Embryonic facial prominence (tissue), 1 donor: ENCODE data around the gene TMEM203.
A peak's percentile ranks its signal among the peaks of the same experiment; 100 is the strongest.
"Not testable (repeated sequence)": the region's sequence is repeated elsewhere in the genome, so short reads cannot be mapped to it uniquely, and the experiment has no call there.

Experiments used
- DNase-seq: peaks from one replicate; pipeline ENCODE4 v3.0.0-alpha.2; 2016; ENCODE audit errors: extremely low spot score

The TMEM203 gene

DNA sequence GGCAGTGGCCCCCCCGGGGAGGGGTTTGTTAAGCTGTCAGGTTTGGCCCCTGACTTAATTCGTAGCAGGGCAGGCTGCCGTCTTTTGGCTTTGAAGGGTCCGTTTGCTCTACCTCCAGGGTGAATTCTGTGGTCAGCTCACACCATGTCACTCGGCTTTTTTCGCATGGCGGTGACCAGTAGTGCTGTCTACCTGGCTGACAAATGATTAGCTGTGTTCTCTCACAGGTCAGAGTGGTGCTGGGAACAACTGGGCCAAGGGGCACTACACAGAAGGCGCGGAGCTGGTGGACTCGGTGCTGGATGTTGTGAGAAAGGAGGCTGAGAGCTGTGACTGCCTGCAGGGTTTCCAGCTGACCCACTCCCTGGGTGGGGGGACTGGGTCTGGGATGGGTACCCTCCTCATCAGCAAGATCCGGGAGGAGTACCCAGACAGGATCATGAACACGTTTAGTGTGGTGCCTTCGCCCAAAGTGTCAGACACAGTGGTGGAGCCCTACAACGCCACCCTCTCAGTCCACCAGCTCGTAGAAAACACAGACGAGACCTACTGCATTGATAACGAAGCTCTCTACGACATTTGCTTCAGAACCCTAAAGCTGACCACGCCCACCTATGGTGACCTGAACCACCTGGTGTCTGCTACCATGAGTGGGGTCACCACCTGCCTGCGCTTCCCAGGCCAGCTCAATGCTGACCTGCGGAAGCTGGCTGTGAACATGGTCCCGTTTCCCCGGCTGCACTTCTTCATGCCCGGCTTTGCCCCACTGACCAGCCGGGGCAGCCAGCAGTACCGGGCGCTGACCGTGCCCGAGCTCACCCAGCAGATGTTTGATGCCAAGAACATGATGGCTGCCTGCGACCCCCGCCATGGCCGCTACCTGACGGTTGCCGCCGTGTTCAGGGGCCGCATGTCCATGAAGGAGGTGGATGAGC, 37.1 kb upstream of the TMEM203 start:
- DNase-seq: no peak

DNA sequence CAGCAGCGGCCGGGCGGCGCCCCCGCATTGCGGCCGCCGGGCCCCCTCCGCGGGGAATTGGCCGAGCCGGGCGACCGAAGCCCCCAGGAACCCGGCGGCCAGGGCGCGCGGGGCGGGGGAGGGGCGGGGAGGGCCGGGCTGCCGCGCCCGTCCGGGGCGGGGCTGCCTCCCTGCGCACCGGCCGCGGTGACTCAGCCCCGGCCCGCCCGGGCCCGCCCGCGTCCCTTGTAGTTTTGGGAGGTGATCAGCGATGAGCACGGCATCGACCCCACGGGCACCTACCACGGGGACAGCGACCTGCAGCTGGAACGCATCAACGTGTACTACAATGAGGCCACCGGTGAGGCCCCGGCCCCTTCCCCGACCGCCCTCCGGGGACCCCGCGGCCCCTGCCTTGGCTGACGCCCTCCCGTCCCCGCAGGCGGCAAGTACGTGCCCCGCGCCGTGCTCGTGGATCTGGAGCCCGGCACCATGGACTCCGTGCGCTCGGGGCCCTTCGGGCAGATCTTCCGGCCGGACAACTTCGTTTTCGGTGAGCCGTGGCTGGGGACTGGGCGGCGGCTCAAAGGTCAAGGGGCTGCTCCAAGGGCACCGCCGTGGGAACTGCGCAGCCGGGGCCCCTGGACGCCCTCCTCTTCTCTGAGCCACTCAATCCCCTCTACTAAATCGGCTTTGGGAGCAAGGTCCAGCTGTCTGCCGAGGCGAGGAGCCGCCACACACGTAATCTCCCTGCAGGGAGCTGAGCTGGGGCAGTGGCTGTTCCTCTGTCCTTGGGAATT, 36.2 kb upstream of the TMEM203 start:
- DNase-seq: no peak

DNA sequence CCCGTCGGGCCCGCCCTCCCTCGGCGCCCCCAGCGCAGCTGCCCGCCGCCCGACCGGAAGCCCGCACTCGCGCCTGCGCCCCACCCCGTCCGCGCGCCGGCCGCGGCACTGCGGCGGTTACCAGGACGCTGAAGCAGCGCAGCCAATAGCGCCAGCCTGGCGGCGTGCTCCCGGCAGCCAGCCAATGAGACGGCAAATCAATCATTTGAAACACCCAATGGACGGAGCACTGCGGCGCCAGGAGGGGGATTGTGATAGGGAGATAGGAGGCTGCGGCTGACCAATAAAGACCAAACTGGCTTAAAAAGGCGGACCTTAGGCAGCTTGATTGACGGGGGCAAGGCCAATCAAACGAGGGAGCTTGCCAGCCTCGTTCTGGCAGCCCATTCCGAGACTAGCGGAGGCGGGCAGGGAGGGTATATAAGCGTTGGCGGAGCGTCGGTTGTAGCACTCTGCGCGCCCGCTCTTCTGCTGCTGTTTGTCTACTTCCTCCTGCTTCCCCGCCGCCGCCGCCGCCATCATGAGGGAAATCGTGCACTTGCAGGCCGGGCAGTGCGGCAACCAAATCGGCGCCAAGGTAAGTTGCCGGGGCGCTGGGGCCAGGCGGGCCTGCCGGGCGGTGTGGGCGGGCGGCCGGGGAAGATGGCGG, 35.5 kb upstream of the TMEM203 start, which contains the start of gene TUBB4B:
Gene TUBB4B, plus strand, starts transcription at position 447 of the 649 bp plus-strand sequence. Its CDS starts 74 bp downstream, at position 521.
- DNase-seq: peak; percentile 100

DNA sequence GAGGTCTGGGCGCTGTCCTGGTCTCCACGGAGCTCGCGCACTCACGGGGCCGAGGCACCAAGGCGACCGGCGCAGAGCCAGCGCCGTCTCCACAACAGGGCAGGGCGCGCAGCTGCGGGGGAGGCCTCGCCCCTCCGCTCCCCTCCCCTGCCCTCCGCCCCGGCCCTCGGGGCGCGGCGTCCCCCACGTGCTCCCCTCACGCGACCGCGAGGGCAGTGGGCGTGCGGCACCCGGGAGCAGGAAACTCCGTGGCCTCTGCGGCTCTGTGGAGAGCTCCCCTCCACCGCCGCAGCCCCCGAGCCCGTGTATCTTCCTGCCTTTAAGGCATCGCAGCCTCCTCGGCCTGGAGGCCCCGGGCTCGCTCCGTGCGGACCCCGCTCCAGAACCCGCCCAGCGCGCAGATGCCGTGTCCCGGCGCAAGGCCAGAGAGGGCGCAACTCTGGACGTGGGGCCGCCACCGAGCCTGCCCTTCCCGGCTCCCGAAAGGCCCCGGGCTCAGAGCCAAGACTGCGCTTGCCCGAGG, 34.9 kb upstream of the TMEM203 start:
- no peak for DNase-seq

DNA sequence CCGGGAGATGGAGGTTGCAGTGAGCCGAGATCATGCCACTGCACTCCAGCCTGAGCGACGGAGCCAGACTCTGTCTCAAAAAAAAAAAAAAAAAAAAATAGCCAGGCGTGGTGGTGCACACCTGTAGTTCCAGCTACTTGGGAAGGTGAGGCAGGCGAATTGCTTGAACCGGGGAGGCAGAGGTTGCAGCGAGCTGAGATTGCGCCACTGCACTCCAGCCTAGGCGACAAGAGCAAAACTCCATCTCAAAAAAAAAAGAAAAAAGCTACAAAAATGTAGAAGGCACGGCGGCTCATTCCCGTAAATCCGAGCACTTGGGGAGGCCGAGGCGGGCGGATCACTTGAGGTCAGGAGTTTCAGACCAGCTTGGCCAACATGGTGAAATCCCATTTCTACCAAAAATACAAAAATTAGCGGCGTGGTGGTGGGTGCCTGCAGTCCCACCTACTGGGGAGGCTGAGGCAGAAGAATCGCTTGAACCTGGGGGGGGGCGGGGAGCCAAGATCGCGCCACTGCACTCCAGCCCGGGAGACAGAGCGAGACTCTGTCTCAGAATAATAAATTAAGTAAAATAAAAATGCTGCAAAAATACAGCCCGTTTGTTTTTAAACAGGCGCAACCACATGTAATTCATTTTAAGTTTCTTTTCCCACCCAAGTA, 34.2 kb upstream of the TMEM203 start:
- DNase-seq: not testable (repeated sequence)

DNA sequence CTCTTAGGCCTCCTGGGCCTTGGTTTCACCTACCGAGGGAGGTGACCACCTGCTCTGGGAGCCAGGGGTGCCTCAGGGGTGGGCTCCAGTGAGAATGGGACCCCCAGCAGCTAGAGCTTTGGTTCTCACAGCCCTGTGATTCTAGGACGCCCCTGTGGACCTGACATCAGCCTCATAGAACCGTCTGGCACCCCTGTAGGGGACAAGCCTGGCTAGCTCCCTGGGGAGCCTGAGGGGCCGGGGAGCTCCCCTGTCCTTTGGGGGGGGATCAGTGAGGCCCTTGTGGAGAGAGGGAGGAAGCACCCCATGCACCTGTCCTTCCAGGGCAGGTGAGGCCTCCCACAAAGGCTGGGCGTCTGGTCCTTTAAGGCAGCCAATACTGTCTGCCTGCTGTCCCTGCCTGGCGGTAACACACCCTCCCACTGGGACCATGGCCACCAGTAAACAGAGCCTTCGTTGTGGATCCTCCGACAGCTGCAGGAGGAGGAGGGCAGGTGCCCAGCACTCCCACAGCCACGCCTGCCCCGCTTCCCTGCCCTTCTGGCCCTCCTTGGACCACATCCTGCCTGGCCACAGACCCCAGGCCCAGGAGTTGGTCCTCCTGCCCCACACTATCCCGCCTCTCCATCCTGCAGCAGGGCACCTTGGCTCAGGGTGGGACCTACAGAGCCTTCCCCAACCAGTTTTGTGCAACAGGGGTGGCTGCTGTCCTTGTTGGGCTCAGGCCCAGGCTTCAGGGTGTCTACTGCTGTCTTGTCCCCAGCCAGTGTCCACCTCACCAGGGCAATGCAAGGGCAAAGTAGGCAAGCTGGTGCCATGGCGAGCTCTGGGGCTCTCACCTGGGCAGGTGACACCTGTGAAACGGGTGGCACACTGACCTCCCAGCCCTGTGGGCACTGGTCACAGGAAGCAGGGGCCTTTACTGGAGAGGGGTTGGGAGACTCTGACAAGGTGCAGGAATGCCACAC, 32.6 kb upstream of the TMEM203 start:
- DNase-seq: no peak

DNA sequence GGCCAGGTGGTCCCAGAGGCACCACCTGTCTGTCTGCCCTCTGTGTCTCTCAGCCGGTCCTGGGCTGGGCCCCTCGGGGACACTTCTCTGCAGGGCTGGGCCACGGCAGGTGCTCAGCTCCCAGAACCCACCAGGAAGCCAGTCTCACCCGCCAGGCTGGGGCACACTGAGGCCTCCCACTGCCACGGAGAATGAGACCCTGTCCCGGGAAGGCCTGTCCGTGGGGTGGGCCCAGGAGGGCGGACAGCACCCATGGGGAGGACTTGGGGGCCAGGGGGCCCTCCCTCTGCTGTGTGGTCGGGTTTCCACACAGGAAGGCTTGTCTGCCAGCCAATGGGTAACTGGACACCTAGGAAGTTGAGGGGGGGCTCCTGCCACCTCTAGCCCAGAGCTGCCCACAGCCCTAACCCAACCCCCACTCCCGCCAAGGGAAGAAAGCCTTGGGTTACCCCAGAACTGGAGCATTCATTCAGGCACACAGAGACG, 31.5 kb upstream of the TMEM203 start:
- no peak for DNase-seq

DNA sequence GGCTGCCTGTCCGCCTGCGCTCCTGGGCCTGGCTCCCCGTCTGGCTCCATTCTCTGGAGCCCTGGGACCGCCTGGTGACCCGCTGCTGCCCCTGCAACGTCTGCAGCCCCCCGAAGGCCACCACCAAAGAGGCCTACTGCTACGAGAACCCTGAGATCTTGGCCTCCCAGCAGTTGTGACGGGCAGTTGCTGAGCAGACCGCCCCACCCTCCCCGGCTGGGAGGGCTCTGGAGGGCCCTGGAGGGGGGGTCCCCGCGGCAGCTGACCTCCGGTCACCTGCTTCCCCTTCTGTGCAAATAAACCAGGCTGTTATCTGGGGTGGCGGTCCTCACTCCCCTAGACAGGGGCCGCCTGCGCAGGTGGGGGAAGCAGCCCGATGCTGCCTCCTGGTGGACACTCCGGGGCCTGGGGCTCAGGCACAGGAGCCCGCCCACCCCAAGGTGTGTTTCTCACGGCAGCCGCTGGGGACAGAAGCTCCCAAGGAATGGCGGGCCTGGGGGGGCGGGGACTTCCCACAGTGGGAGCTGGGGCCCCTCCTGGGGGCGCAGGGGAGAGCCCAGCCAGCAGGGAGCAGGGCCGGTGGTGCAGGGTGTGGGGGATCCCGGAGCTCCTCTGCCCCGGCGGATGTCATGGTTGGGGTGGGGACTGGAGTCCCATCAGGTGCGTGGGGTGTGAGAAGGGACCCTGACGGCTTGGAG, 30.9 kb upstream of the TMEM203 start:
- peak; percentile 40 for DNase-seq

DNA sequence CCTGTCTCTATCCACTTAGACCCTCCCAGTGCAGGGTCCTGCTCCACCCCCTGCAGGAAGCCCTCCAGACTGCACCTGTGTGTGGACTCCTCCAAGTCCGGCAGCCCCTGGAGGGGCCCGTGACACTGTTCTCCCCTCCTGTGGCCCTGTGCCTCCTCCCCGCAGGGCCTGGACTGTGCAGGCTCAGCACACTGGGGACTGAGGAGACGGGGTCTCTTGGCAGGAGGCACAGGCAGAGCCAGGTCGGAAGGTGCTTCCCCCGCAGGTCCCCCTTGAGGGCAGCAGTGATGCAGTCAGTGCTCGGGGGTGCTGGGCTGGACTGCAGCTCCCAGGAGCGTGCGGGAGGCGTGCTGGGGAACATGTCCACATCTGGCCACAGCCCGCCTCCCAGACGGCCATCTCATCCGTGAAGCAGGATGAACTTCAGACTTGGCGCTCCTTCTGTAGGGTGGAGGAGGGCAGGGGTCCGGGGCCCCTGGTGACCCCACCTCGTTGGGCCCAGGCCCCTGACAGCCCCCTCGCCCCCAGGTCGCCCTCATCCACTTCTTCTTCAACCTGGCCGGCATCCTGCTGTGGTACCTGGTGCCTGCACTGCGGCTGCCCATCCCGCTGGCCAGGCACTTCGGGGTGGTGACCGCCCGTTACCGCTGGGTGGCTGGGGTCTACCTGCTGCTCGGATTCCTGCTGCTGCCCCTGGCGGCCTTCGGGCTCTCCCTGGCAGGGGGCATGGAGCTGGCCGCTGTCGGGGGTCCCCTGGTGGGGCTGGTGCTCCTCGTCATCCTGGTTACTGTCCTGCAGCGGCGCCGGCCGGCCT, 30.2 kb upstream of the TMEM203 start:
- no peak for DNase-seq

DNA sequence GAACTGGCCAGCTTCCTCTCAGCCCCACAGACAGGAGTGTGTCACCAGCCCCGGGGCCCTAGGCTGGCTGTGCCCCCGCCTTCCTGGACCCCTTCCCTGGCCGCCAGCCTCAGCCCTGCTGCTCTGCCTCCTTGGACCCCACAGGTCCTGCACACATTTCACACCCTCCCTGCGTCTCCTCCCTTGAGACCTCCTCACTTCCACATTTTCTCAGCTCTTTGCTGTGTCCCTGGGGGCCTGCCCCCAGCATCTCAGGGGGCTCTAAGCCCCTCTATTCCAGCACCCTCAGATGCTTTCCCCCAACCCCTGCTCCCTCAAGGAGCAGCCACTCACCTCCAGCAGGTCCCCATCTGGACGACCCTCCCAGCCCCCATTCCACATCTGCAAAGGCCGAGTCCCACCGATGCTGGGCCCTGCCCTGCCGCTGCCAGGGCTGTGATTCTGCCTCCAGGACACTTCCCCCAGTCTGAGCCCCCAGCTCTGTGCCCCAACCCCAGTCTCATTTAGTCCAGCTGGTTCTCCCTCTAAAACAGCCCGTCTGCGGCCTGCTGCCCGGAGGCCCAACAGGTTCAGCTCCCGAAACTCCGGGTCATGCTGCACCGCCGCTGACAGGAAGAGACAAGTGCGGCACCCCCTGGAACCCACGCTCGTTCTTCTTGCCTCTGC, 29.4 kb upstream of the TMEM203 start:
- DNase-seq: no peak

DNA sequence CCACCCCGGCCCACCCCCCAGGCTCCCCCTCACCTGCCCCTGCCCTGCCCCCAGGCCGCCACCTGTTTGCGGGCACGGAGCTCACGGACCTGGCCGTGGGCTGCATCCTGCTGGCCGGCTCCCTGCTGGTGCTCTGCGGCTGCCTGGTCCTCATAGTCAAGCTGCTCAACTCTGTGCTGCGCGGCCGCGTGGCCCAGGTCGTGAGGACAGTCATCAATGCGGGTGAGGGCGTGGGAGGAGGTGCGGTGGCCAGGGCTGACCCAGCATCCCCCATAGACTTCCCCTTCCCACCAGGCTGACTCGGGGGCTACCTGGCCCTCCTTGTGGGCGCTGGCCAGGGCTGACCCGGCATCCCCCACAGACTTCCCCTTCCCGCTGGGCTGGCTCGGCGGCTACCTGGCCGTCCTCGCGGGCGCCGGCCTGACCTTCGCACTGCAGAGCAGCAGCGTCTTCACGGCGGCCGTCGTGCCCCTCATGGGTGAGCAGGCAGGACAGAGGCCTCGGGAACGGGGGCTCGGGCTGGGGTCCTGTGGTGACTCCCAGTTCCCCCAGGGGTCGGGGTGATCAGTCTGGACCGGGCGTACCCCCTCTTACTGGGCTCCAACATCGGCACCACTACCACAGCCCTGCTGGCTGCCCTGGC, 28.7 kb upstream of the TMEM203 start:
- DNase-seq: no peak

DNA sequence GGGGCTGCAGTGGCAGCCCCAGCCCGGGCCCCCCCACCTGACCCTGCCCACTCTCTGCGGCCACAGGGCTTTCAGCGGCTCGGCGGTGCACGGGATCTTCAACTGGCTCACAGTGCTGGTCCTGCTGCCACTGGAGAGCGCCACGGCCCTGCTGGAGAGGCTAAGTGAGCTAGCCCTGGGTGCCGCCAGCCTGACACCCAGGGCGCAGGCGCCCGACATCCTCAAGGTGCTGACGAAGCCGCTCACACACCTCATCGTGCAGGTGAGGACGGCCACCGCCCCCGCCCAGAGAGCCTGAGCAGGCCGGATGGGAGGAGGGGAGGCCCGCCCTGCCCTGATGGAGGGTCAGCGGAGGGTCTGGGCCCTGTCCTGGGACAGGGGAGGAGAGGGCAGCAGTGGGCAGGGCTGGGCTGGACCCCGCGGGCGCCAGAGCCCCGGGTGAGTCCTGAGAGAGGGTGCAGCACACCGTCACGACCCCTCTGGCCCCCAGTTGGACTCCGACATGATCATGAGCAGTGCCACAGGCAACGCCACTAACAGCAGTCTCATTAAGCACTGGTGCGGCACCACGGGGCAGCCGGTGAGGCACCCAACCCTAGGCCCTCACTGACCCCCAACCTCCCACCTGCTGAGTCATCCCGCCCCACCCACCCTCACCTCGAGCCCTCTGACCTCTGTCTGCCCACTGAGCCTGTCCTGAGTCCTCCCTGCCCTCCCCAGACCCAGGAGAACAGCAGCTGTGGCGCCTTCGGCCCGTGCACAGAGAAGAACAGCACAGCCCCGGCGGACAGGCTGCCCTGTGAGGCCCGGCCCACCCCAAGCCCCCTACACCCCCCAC, 27.9 kb upstream of the TMEM203 start:
- DNase-seq: no peak

DNA sequence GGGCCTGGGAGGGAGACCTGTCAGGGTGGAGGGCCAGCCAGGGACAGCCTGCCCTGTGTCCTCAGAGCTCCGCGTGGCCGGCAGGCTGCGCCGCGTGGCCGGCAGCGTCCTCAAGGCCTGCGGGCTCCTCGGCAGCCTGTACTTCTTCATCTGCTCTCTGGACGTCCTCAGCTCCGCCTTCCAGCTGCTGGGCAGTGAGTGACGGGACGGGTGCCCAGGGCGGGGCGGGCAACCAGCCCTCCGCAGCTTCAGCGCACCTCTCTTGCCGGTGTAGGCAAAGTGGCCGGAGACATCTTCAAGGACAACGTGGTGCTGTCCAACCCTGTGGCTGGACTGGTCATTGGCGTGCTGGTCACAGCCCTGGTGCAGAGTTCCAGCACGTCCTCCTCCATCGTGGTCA, 27.1 kb upstream of the TMEM203 start:
- DNase-seq: no peak

DNA sequence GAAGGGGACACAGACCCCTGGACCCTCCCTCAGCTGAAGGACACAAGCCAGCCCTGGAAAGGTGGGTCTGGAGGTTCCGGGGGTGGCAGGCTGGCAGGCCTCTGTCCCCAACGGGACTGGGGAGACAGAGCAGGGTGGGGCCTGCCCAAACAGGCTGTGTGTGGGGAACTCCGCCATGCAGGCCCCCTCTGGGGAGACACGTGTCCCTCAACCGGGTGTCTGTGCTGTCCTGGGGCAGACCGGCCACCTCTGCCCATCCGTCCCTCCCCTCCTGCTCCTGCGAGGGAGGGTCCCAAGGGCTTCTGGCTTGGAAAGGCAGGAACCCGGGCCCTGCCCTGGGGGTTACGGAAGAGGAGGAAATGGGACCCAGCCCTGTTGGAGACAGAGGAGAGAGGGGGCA, 26.7 kb upstream of the TMEM203 start:
- no peak for DNase-seq

DNA sequence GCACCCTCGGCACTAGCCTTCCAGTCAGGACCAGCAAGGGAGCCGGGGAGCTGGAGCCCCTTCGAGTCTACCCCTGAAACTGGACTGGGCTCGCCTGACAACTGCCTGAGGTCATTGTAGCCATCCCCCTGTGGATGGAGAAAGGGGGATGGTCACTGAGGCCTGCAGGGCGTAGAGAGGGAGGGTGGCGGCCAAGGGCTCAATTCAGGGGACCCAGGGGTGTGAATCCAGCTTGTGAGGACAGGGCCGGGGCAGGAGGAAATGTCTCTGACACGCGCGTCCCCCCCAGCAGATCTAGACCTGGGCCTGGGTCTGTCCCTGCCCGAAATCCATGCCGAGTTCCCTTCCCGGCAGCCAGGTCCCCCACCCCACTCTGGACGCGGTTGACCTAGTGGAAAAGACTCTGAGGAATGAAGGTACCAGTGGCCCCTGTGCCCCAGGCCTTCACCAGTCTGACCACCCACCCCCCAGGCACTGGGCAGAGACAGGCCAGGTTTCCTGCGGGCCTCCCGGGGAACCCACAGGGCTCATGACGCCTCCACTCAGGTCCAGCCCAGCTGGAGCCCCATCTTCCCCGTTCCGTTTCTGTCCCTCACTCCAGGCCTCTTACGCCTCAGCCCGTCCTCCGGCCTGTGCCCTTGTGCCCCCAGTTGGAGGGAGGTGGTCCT, 26.1 kb upstream of the TMEM203 start:
- no peak for DNase-seq
